ENCODE data around the gene INSIG2. TPM values are rescaled to one million over a fixed set of nuclear protein-coding genes. Genes with fewer than 3 reads are reported as not detected.
"Not testable (repeated sequence)": the region's sequence is repeated elsewhere in the genome, so short reads cannot be mapped to it uniquely, and the experiment has no call there.

The INSIG2 gene
- total RNA-seq, 4 donors from 2014 or later, result 10.6 to 18.5 (median 15.5) TPM

- Histone ChIP-seq H3K27me3 (no peaks in the 10 kb centered on the region), H3K9me3 (no peaks in the 10 kb centered on the region), H3K4me3 (no peak overlapping the region), H3K36me3 (no peaks in the 10 kb centered on the region), H3K27ac (no peak overlapping the region), H3K4me1 (peaks cover 0 to 39% (median 0%) of the 10 kb centered on the region in 3 donors)
- WGBS, 2 donors (ENCODE audit: low coverage in 1 of 2), result 69 to 88% methylated on average over 5 of the region's 5 CpGs
- ATAC-seq, result no peak
- TF ChIP-seq POLR2AphosphoS5 (IDR thresholded peaks at IDR 0.05) (no peak), CTCF (IDR thresholded peaks at IDR 0.05) (no peak), POLR2A (IDR thresholded peaks at IDR 0.05) (no peak), EP300 (IDR thresholded peaks at IDR 0.05) (no peak)
These were observed 2.3 kb downstream of the INSIG2 start for GRCh38 chr2:118090387-118091139.

- H3K4me3 ChIP-seq, result no peak overlapping the region
- no peak for ATAC-seq
- H3K27me3 ChIP-seq, result no peaks in the 10 kb centered on the region
- H3K36me3 ChIP-seq, result no peaks in the 10 kb centered on the region
- no peaks in the 10 kb centered on the region for H3K9me3 ChIP-seq
- 82 to 100% methylated on average over 1 to 2 of the region's 2 CpGs for WGBS, 2 donors (ENCODE audit: low coverage in 1 of 2)
- no peak overlapping the region for H3K27ac ChIP-seq
- no peak for TF ChIP-seq POLR2AphosphoS5 (IDR thresholded peaks at IDR 0.05)
- TF ChIP-seq POLR2A (IDR thresholded peaks at IDR 0.05), result no peak
- TF ChIP-seq EP300 (IDR thresholded peaks at IDR 0.05), result no peak
- no peak for TF ChIP-seq CTCF (IDR thresholded peaks at IDR 0.05)
- peaks cover 0 to 39% (median 0%) of the 10 kb centered on the region in 3 donors for H3K4me1 ChIP-seq
These were observed 2.8 kb downstream of the INSIG2 start for GRCh38 chr2:118091140-118091478.

GRCh38 chr2:118091631-118092030 lies 3.4 kb downstream of the INSIG2 start:
- no peak overlapping the region for H3K4me3 ChIP-seq
- no peaks in the 10 kb centered on the region for H3K27me3 ChIP-seq
- 45 to 50% methylated on average over 1 of the region's 1 CpG for WGBS, 2 donors (ENCODE audit: low coverage in 1 of 2)
- peaks cover 0 to 3% of the 10 kb centered on the region in 2 donors for H3K36me3 ChIP-seq
- H3K27ac ChIP-seq, result no peak overlapping the region
- no peaks in the 10 kb centered on the region for H3K9me3 ChIP-seq
- H3K4me1 ChIP-seq, result peaks cover 0 to 39% (median 0%) of the 10 kb centered on the region in 3 donors
- no peak for ATAC-seq
- no peak for TF ChIP-seq CTCF (IDR thresholded peaks at IDR 0.05)
- no peak for TF ChIP-seq POLR2AphosphoS5 (IDR thresholded peaks at IDR 0.05)
- TF ChIP-seq EP300 (IDR thresholded peaks at IDR 0.05), result no peak
- TF ChIP-seq POLR2A (IDR thresholded peaks at IDR 0.05), result no peak

GRCh38 chr2:118094102-118094501 lies 5.8 kb downstream of the INSIG2 start:
- not testable (repeated sequence) for H3K4me3 ChIP-seq, ATAC-seq, H3K9me3 ChIP-seq, H3K27ac ChIP-seq, H3K27me3 ChIP-seq
- Histone ChIP-seq H3K4me1 (peaks cover 0 to 28% (median 0%) of the 10 kb centered on the region in 3 donors), H3K36me3 (peaks cover 0 to 12% of the 10 kb centered on the region in 2 donors)

GRCh38 chr2:118094503-118094902 lies 6.2 kb downstream of the INSIG2 start:
- Histone ChIP-seq H3K27ac (no peak overlapping the region), H3K9me3 (no peaks in the 10 kb centered on the region), H3K4me3 (no peak overlapping the region), H3K36me3 (peaks cover 0 to 14% of the 10 kb centered on the region in 2 donors), H3K4me1 (peaks cover 0 to 24% (median 0%) of the 10 kb centered on the region in 3 donors), H3K27me3 (no peaks in the 10 kb centered on the region)
- ATAC-seq, result no peak
- 65 to 71% methylated on average over 1 to 2 of the region's 2 CpGs for WGBS, 2 donors (ENCODE audit: low coverage in 1 of 2)
- no peak for TF ChIP-seq EP300 (IDR thresholded peaks at IDR 0.05)

- H3K9me3 ChIP-seq, result no peaks in the 10 kb centered on the region
- no peak for ATAC-seq
- no peaks in the 10 kb centered on the region for H3K27me3 ChIP-seq
- H3K36me3 ChIP-seq, result peaks cover 0 to 24% of the 10 kb centered on the region in 2 donors
- 88 to 89% methylated on average over 4 to 5 of the region's 5 CpGs for WGBS, 2 donors (ENCODE audit: low coverage in 1 of 2)
- H3K4me1 ChIP-seq, result peaks cover 0 to 13% (median 0%) of the 10 kb centered on the region in 3 donors
- no peak overlapping the region for H3K4me3 ChIP-seq
- no peak for TF ChIP-seq CTCF (IDR thresholded peaks at IDR 0.05)
- TF ChIP-seq EP300 (IDR thresholded peaks at IDR 0.05), result no peak
- TF ChIP-seq POLR2AphosphoS5 (IDR thresholded peaks at IDR 0.05), result no peak
- no peak overlapping the region for H3K27ac ChIP-seq
These were observed 7.3 kb downstream of the INSIG2 start for GRCh38 chr2:118095610-118096009.
